NT2/D1 (cell line): Measurements from ENCODE around the gene TAF10.

Source experiments
- SUZ12 ChIP-seq: IDR thresholded peaks from 2 replicates; pipeline ENCODE4 v1.6.1; 2011; ENCODE audit not compliant: insufficient read length, insufficient read depth; ENCODE audit errors: extremely low read depth
- ZNF274 ChIP-seq: IDR thresholded peaks from 2 replicates; pipeline ENCODE4 v1.6.1; 2011; ENCODE audit warnings: mild to moderate bottlenecking, low read depth, low read length

DNA sequence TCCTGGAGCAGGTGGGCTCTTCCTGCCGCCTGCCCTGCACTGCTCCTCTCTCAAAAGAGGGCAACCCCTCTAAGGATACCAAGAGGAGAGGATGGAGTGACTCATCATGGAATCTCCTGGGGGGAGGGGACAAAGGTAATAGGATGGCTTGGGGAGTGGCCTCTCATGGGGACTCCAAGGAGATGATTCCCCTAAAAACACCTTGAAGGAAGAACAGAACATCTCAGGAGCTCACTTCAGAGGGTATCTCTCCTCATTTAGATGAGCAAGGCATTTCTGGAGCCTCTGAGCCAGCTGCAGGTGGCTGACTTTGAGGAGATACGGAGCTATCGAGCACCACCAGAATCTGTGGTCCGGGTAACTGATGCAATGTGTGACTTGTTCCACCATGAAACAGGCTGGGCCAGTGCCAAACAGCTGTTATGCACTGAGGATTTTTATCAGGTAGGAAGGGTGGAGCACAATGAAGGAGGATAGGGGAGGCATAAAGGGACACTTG is 48.8 kb downstream of the TAF10 start:
- TF ChIP-seq SUZ12 = no peak
- TF ChIP-seq ZNF274 = no peak
